ENCODE data around the gene USP28. TPM values are rescaled to one million over a fixed set of nuclear protein-coding genes. Genes with fewer than 3 reads are reported as not detected.

The USP28 gene
- total and polyA plus RNA-seq, 3 donors from 2014 or later = 23.2 to 39.9 (median 36.6) TPM

DNA sequence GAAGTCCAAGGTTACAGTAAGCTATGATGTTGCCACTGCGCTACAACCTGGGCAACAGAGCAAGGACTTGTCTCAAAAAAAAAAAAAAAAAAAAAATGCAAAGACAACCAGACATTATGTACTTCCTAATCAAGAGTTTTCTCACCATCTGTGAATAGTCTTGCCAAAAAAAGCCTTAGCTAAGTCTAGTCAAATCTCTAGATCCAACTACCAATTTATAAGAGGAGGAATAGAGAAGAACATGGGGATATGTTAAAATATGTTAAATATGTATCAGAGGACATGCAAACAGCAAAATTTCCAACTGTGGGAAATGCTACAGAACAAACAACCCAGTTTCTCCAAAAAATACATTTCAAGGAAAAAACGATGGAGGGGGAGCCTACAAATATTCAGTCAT lies 45.6 kb downstream of the USP28 start:
- intact Hi-C loops (cut with DNase I; ENCODE audit: low total_unique reads) = no loop called here
- no peak overlapping the region for H3K4me3 ChIP-seq
- no peak for DNase-seq
- 38 to 52% methylated on average over 2 of the region's 2 CpGs for whole genome bisulfite sequencing, 2 donors
- no peaks in the 10 kb centered on the region for H3K4me1 ChIP-seq
- no peaks in the 10 kb centered on the region for H3K36me3 ChIP-seq (ENCODE audit: low read depth, missing control alignments)
- H3K27me3 ChIP-seq = no peaks in the 10 kb centered on the region
- H3K27ac ChIP-seq = no peak overlapping the region
- H3K9me3 ChIP-seq = no peaks in the 10 kb centered on the region
- TF ChIP-seq POLR2A (IDR thresholded peaks at IDR 0.05) = no peak
- TF ChIP-seq CTCF (IDR thresholded peaks at IDR 0.05) = no peak

- no peak overlapping the region for H3K4me3 ChIP-seq
- TF ChIP-seq CTCF (IDR thresholded peaks at IDR 0.05) (no peak), POLR2A (IDR thresholded peaks at IDR 0.05) (no peak)
- no peak overlapping the region for H3K27ac ChIP-seq
- intact Hi-C loops (cut with DNase I; ENCODE audit: low total_unique reads) = no loop called here
- DNase-seq = no peak
- 93 to 94% methylated on average over 1 of the region's 1 CpG for WGBS, 2 donors
- no peaks in the 10 kb centered on the region for H3K9me3 ChIP-seq
- no peaks in the 10 kb centered on the region for H3K4me1 ChIP-seq
- H3K36me3 ChIP-seq (ENCODE audit: low read depth, missing control alignments) = no peaks in the 10 kb centered on the region
- H3K27me3 ChIP-seq = no peaks in the 10 kb centered on the region
Measured at GRCh38 chr11:113828191-113828590, 47.2 kb downstream of the USP28 start.

- intact Hi-C loops (cut with DNase I; ENCODE audit: low total_unique reads) = no loop called here
- WGBS, 2 donors = 85 to 96% methylated on average over 3 of the region's 3 CpGs
Measured at GRCh38 chr11:113827477-113827876, 47.9 kb downstream of the USP28 start.

GRCh38 chr11:113818426-113818825 lies 56.9 kb downstream of the USP28 start:
- 94 to 100% methylated on average over 3 of the region's 3 CpGs for WGBS, 2 donors
- H3K36me3 ChIP-seq (ENCODE audit: low read depth, missing control alignments) = no peaks in the 10 kb centered on the region
- no peaks in the 10 kb centered on the region for H3K27me3 ChIP-seq
- intact Hi-C loops (cut with DNase I; ENCODE audit: low total_unique reads) = no loop called here
- no peak for DNase-seq
- no peak overlapping the region for H3K27ac ChIP-seq
- no peaks in the 10 kb centered on the region for H3K4me1 ChIP-seq
- no peaks in the 10 kb centered on the region for H3K9me3 ChIP-seq
- no peak for TF ChIP-seq CTCF (IDR thresholded peaks at IDR 0.05)
- no peak for TF ChIP-seq POLR2A (IDR thresholded peaks at IDR 0.05)
- no peak overlapping the region for H3K4me3 ChIP-seq

More at GRCh38 chr11:113827477-113827876, 47.9 kb downstream of the USP28 start:
- no peak for TF ChIP-seq POLR2A (IDR thresholded peaks at IDR 0.05)
- no peak for TF ChIP-seq CTCF (IDR thresholded peaks at IDR 0.05)
- H3K4me3 ChIP-seq = no peak overlapping the region
- no peaks in the 10 kb centered on the region for H3K27me3 ChIP-seq
- DNase-seq = no peak
- H3K9me3 ChIP-seq = no peaks in the 10 kb centered on the region
- H3K36me3 ChIP-seq (ENCODE audit: low read depth, missing control alignments) = no peaks in the 10 kb centered on the region
- no peaks in the 10 kb centered on the region for H3K4me1 ChIP-seq
- H3K27ac ChIP-seq = no peak overlapping the region

DNA sequence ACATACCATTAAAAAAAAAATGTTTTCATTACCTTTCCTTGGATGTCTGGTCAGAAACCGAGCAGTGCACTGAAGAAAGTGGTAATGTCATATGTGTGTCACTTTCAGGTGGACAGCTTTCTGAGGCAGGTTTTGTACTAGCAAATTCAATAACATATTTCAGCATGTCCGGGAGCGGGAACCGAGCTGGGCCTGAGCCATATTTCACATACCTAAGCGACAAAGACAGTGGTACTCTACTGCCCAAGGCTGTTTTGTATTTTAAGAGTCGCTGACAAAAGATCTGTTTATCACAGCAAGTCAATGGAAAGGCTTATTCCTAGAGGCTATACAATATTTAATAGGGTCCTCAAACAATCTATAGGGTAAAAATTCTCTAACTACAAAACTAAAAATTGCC lies 57.7 kb downstream of the USP28 start:
- Histone ChIP-seq H3K4me3 (no peak overlapping the region), H3K27me3 (no peaks in the 10 kb centered on the region), H3K27ac (no peak overlapping the region), H3K9me3 (no peaks in the 10 kb centered on the region), H3K36me3 (ENCODE audit: low read depth, missing control alignments) (no peaks in the 10 kb centered on the region), H3K4me1 (no peaks in the 10 kb centered on the region)
- TF ChIP-seq POLR2A (IDR thresholded peaks at IDR 0.05) = no peak
- TF ChIP-seq CTCF (IDR thresholded peaks at IDR 0.05) = no peak
- DNase-seq = no peak
- intact Hi-C loops (cut with DNase I; ENCODE audit: low total_unique reads) = no loop called here
- 95 to 97% methylated on average over 6 of the region's 6 CpGs for WGBS, 2 donors
